Fibroblast of lung (primary cell): ENCODE data around the gene PADI2. TPM values are rescaled to one million over a fixed set of nuclear protein-coding genes. Genes with fewer than 3 reads are reported as not detected.

Experiments used
- DNase-seq, 2 donors: peaks; one replicate each; pipeline versions ENCODE4 v3.0.0 to v3.0.0-alpha.2; 2010; ENCODE audit warnings: low read depth in 2 of 2
- H2AFZ ChIP-seq: 2 replicates; pipeline ENCODE4 v1.5.1; 2012; ENCODE audit warnings: low read length, control low read depth, inconsistent platforms
- H3K27ac ChIP-seq: 2 replicates; pipeline ENCODE4 v1.5.1; 2011; ENCODE audit warnings: low read length, control low read depth; ENCODE audit not compliant: insufficient read depth
- H3K27me3 ChIP-seq: 2 replicates; pipeline ENCODE4 v1.5.1; 2011; ENCODE audit warnings: mild to moderate bottlenecking, low read length; ENCODE audit not compliant: control insufficient read depth, insufficient read depth
- H3K36me3 ChIP-seq: 2 replicates; pipeline ENCODE4 v1.5.1; 2011; ENCODE audit warnings: low read length; ENCODE audit not compliant: control insufficient read depth, insufficient read depth
- H3K4me1 ChIP-seq: 2 replicates; pipeline ENCODE4 v1.5.1; 2011; ENCODE audit warnings: low read length; ENCODE audit not compliant: control insufficient read depth, insufficient read depth; ENCODE audit errors: extremely low read depth
- H3K4me2 ChIP-seq: 2 replicates; pipeline ENCODE4 v1.5.1; 2011; ENCODE audit warnings: low read length, control low read depth; ENCODE audit not compliant: insufficient read depth; ENCODE audit errors: extremely low read depth
- H3K4me3 ChIP-seq, 4 experiments: fragments of 200-600 bp in 1 of 4; sonication (generic) in 1 of 4; replicated peaks in 1 of 4; 2 replicates each; pipeline ENCODE4 v1.5.1; 2011 to 2016; ENCODE audit warnings: low read length in 4 of 4, low read depth in 3 of 4, mild to moderate bottlenecking in 3 of 4, control low read depth in 2 of 4, inconsistent platforms in 1 of 4, mixed read lengths in 1 of 4; ENCODE audit not compliant: insufficient read depth in 1 of 4; ENCODE audit errors: control extremely low read depth in 1 of 4
- H3K79me2 ChIP-seq: 2 replicates; pipeline ENCODE4 v1.5.1; 2012; ENCODE audit warnings: mild to moderate bottlenecking, low read length, inconsistent platforms; ENCODE audit not compliant: control insufficient read depth, insufficient read depth
- H3K9ac ChIP-seq: 2 replicates; pipeline ENCODE4 v1.5.1; 2011; ENCODE audit warnings: mild to moderate bottlenecking, low read length, control low read depth; ENCODE audit not compliant: insufficient read depth
- H3K9me3 ChIP-seq: 2 replicates; pipeline ENCODE4 v1.5.1; 2012; ENCODE audit warnings: low read depth, low read length; ENCODE audit not compliant: control insufficient read depth, insufficient read depth
- H4K20me1 ChIP-seq: 2 replicates; pipeline ENCODE4 v1.5.1; 2011; ENCODE audit warnings: low read length; ENCODE audit not compliant: control insufficient read depth, insufficient read depth; ENCODE audit errors: extremely low read depth
- CTCF ChIP-seq, 2 donors: IDR thresholded peaks in 1 of 2; conservative IDR thresholded peaks in 1 of 2; 1 replicate in 1 of 2; 2 replicates in 1 of 2; pipeline ENCODE4 v1.5.1; 2011 to 2012; ENCODE audit warnings: low read length in 2 of 2, control low read depth in 1 of 2, inconsistent platforms in 1 of 2, low read depth in 1 of 2, mild to moderate bottlenecking in 1 of 2
- EZH2 ChIP-seq: IDR thresholded peaks from 2 replicates; pipeline ENCODE4 v1.5.1; 2012; ENCODE audit warnings: low read length, control low read depth, mild to moderate bottlenecking; ENCODE audit errors: missing control alignments
- polyA plus RNA-seq, 2 donors: library from polyadenylated mRNA; depleted of rRNA in 1 of 2; stranded (reverse) in 1 of 2; unstranded in 1 of 2; fragments of >200 nt; gene quantifications; 2 replicates each; pipeline ENCODE4 v1.2.1, GENCODE V29; 2011 to 2012; ENCODE audit warnings: missing spikeins in 1 of 2
- total RNA-seq: library from RNA; depleted of rRNA; stranded (reverse); fragments of >200 nt; gene quantifications from 2 replicates; pipeline ENCODE4 v1.2.1, GENCODE V29; 2014

Gene PADI2
- total and polyA plus RNA-seq, 2 donors (not counting 1 experiment from before 2014, with no cell fraction given), result 0.03 TPM; not detected in 1

GRCh38 chr1:17145648-17146047 lies 26.4 kb upstream of the PADI2 start:
- Histone ChIP-seq H3K79me2 (no peaks in the 10 kb centered on the region), H3K4me2 (no peak overlapping the region), H3K36me3 (no peaks in the 10 kb centered on the region), H3K4me1 (no peaks in the 10 kb centered on the region), H3K27me3 (peaks cover 3% of the 10 kb centered on the region), H3K9me3 (no peaks in the 10 kb centered on the region), H4K20me1 (no peaks in the 10 kb centered on the region), H2AFZ (no peak overlapping the region), H3K4me3 (no peak overlapping the region), H3K27ac (no peak overlapping the region), H3K9ac (no peak overlapping the region)
- TF ChIP-seq EZH2 (no peak), CTCF (conservative IDR thresholded peaks at IDR 0.05 in 1 of 2, IDR thresholded peaks at IDR 0.05 in 1 of 2; ENCODE audit: low read depth in 1 of 2, low read length in 2 of 2) (no peak)
- DNase-seq, result no peak

DNA sequence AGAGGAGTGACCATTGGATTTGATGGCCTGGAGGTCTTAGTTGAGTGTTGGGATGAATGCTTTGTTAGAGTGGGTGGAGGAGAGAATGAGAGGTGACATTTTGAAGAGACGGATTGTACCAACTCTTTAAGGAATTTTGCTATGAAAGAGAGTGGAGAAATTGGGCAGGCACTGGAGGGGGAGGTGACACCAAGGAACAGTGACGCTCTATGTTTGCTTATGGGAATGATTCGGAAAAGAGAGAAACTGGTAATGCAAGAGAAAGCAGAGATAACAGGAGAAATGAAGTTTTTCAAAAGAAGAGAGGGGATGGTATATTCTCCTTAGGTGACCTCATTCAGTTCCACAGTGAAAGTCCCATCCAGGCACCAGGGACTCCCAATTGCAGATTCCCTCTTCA lies 24.5 kb upstream of the PADI2 start:
- Histone ChIP-seq H3K27ac (no peak overlapping the region), H3K4me1 (no peaks in the 10 kb centered on the region), H3K4me2 (no peak overlapping the region), H3K36me3 (no peaks in the 10 kb centered on the region), H2AFZ (no peak overlapping the region), H3K79me2 (no peaks in the 10 kb centered on the region), H3K9ac (no peak overlapping the region), H3K27me3 (peaks cover 3% of the 10 kb centered on the region), H3K4me3 (no peak overlapping the region), H4K20me1 (no peaks in the 10 kb centered on the region), H3K9me3 (no peaks in the 10 kb centered on the region)
- no peak for DNase-seq
- TF ChIP-seq CTCF (conservative IDR thresholded peaks at IDR 0.05 in 1 of 2, IDR thresholded peaks at IDR 0.05 in 1 of 2; ENCODE audit: low read depth in 1 of 2, low read length in 2 of 2) (no peak), EZH2 (no peak)

DNA sequence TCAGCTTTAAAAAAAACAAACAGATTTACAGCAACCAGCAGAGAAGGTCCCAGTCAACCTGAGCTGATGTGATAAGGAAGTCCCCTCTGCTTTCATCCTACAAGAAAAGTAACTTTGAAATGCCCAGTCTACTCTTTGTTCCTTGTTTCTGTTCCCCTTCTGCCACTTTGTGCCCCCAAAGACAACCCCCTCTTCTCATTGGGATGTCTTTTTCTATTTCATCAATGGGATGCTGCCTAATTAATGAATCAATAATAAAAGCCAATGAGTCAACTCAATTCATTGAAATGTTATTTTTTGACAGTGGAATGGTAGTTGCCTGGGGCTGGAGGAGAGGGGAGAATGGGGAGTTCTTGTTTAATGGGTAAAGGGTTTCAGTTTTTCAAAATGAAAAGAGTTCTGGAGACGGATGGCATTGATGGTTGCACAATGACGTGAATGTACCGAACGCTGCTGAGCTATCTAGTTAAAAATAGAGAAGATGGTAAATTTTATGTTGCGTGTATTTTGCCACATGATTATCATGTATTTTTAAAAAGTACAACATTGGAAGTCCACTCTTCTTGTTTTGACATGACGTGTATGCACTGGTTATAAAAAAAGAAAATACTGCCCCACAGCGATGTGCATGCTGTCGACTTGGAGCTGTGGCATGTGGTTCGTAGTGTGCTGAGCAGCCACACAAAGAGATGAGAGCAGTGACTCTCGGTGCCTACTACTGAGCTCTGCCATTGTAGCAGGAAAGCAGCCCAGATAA lies 22.4 kb upstream of the PADI2 start:
- TF ChIP-seq CTCF (conservative IDR thresholded peaks at IDR 0.05 in 1 of 2, IDR thresholded peaks at IDR 0.05 in 1 of 2; ENCODE audit: low read depth in 1 of 2, low read length in 2 of 2) (no peak), EZH2 (no peak)
- Histone ChIP-seq H4K20me1 (no peaks in the 10 kb centered on the region), H3K36me3 (no peaks in the 10 kb centered on the region), H3K79me2 (no peaks in the 10 kb centered on the region), H3K9ac (no peak overlapping the region), H3K27me3 (no peaks in the 10 kb centered on the region), H3K9me3 (no peaks in the 10 kb centered on the region), H3K4me3 (no peak overlapping the region), H2AFZ (no peak overlapping the region), H3K4me2 (no peak overlapping the region), H3K27ac (no peak overlapping the region), H3K4me1 (no peaks in the 10 kb centered on the region)
- no peak for DNase-seq
